HUES48 (cell line): Measurements from ENCODE around the gene CHRNA4.
"Not testable (repeated sequence)": the region's sequence is repeated elsewhere in the genome, so short reads cannot be mapped to it uniquely, and the experiment has no call there.

Experiments used
- H3K27ac ChIP-seq: one replicate; pipeline ENCODE4 v1.7.0; 2013; ENCODE audit warnings: low read depth, low read length, inconsistent platforms
- H3K27me3 ChIP-seq: 2 replicates; pipeline ENCODE4 v1.6.1; 2013; ENCODE audit warnings: mild to moderate bottlenecking, low read length; ENCODE audit not compliant: control insufficient read depth, insufficient read depth
- H3K36me3 ChIP-seq: 2 replicates; pipeline ENCODE4 v1.6.1; 2013; ENCODE audit warnings: low read length; ENCODE audit not compliant: control insufficient read depth, insufficient read depth
- H3K4me1 ChIP-seq: 2 replicates; pipeline ENCODE4 v1.6.1; 2013; ENCODE audit warnings: mild to moderate bottlenecking, low read length; ENCODE audit not compliant: control insufficient read depth, insufficient read depth
- H3K4me3 ChIP-seq: 2 replicates; pipeline ENCODE4 v1.5.1; 2013; ENCODE audit warnings: mild to moderate bottlenecking, low read depth, low read length
- H3K9ac ChIP-seq: 2 replicates; pipeline ENCODE4 v1.6.1; 2013; ENCODE audit warnings: mild to moderate bottlenecking, low read depth, low read length, moderate library complexity
- H3K9me3 ChIP-seq: 2 replicates; pipeline ENCODE4 v1.6.1; 2013; ENCODE audit warnings: low read length; ENCODE audit not compliant: control insufficient read depth, insufficient read depth

CHRNA4 gene

GRCh38 chr20:63306673-63307537, 54.2 kb downstream of the CHRNA4 start:
- Histone ChIP-seq H3K9ac (no peak overlapping the region), H3K4me3 (no peak overlapping the region), H3K27ac (no peak overlapping the region), H3K4me1 (no peaks in the 10 kb centered on the region), H3K27me3 (no peaks in the 10 kb centered on the region), H3K36me3 (no peaks in the 10 kb centered on the region), H3K9me3 (no peaks in the 10 kb centered on the region)

DNA sequence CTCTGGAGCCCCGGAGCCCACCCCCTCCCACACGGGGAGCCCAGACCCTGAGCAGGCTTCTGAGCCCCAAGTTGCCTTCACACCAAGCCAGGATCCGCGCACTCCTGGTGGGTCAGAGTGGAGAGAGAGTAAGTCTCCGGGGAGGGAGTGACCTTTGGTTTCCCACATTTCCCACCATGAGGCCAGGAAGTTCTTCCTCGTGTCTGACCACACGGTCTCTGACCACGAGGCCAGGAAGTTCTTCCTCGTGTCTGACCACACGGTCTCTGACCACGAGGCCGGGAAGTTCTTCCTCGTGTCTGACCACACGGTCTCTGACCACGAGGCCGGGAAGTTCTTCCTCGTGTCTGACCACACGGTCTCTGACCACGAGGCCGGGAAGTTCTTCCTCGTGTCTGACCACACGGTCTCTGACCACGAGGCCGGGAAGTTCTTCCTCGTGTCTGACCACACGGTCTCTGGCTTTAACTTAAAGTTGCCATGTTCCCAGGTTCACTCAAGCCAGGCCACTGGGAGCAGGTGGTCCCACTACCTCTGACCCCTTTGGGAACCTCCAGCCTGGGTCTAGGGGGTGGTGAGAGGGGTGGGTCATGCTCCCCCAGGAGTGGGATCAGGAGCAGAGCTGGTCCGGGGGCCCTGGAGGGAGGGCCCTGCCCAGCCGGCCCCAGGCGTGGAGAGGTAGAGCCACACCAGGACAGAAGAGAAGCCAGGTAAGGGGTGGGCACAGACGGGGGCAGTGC, 55.0 kb downstream of the CHRNA4 start:
- not testable (repeated sequence) for H3K4me1 ChIP-seq, H3K27ac ChIP-seq, H3K9ac ChIP-seq, H3K4me3 ChIP-seq, H3K9me3 ChIP-seq, H3K36me3 ChIP-seq, H3K27me3 ChIP-seq

DNA sequence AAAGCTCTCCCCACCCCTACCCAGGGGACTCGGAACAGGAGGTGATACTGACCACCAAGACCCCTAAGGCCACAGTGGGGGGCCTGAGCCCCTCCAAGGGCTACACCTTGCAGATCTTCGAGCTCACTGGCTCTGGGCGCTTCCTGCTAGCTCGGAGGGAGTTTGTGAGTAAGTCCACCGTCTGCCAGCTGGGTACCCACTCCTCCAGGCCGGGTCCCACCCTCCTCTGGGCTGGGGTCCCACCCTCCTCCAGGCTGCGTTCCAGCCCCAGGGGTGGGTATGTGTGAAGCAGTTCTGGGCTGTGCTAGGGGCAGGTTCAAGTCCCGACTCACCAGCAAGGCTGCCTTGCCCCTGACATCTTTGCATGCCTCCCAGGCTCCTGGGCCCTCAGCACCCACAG, 55.8 kb downstream of the CHRNA4 start:
- H3K4me1 ChIP-seq: no peaks in the 10 kb centered on the region
- no peaks in the 10 kb centered on the region for H3K9me3 ChIP-seq
- H3K36me3 ChIP-seq: no peaks in the 10 kb centered on the region
- H3K27me3 ChIP-seq: no peaks in the 10 kb centered on the region
- no peak overlapping the region for H3K4me3 ChIP-seq
- no peak overlapping the region for H3K27ac ChIP-seq
- H3K9ac ChIP-seq: no peak overlapping the region

- H3K9me3 ChIP-seq: no peaks in the 10 kb centered on the region
- no peak overlapping the region for H3K27ac ChIP-seq
- H3K27me3 ChIP-seq: no peaks in the 10 kb centered on the region
- no peak overlapping the region for H3K9ac ChIP-seq
- no peak overlapping the region for H3K4me3 ChIP-seq
- H3K36me3 ChIP-seq: no peaks in the 10 kb centered on the region
- no peaks in the 10 kb centered on the region for H3K4me1 ChIP-seq
Observed at GRCh38 chr20:63303095-63303666, 58.0 kb downstream of the CHRNA4 start.

DNA sequence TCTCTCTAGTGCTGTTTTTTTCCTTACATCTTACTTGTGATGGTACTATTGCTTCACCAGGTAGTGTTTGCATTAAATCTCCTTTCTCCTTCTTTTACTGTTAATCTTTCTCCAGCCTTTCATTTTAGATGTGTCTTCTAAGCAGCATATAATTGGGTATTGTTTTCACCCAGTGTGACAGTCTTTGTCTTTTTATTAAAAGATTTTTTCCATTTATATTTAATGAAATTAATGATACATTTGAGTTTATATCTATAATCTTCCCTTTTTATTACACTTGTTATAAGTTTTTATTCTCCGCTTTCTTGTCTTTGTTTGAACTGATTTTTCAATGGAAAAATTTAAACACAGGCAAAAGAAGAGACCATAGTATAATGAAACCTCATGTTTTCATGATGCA, 59.5 kb downstream of the CHRNA4 start:
- Histone ChIP-seq H3K27ac (no peak overlapping the region), H3K4me3 (no peak overlapping the region), H3K4me1 (no peaks in the 10 kb centered on the region), H3K36me3 (no peaks in the 10 kb centered on the region), H3K9ac (no peak overlapping the region), H3K9me3 (no peaks in the 10 kb centered on the region), H3K27me3 (no peaks in the 10 kb centered on the region)

- Histone ChIP-seq H3K27me3 (0 out of 2 replicates have a peak, but pooled peaks cover 3% of the 10 kb centered on the region), H3K9ac (no peak overlapping the region), H3K4me1 (peaks cover 7% of the 10 kb centered on the region; the same call in 1 of the 2 replicates), H3K4me3 (no peak overlapping the region), H3K36me3 (no peaks in the 10 kb centered on the region), H3K9me3 (no peaks in the 10 kb centered on the region), H3K27ac (no peak overlapping the region)
Observed at GRCh38 chr20:63298731-63299312, 62.3 kb downstream of the CHRNA4 start.

- Histone ChIP-seq H3K27ac (no peak overlapping the region), H3K9me3 (no peaks in the 10 kb centered on the region), H3K4me3 (no peak overlapping the region), H3K4me1 (peaks cover 7% of the 10 kb centered on the region; the same call in 1 of the 2 replicates), H3K27me3 (0 out of 2 replicates have a peak, but pooled peaks cover 3% of the 10 kb centered on the region), H3K36me3 (no peaks in the 10 kb centered on the region), H3K9ac (no peak overlapping the region)
Observed at GRCh38 chr20:63297796-63298572, 63.2 kb downstream of the CHRNA4 start.

DNA sequence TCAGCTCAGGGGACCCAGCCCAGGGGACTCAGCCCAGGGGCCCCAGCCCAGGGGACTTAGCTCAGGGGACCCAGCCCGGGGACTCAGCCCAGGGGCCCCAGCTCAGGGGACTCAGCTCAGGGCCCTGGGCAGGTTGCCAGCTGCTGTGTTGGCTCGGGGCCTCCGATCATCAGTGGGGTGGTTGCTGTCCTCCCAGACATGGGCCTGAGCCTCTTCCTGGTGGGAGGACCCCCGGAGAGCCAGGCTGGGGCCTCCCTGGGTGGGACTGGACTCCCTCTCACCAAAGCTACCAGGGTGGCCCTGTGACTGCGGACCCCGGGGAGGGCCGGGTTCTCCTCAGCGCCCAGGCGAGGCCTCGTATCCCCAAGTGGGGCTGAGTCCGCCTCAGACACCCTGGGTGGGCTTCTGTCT, 63.8 kb downstream of the CHRNA4 start:
- Histone ChIP-seq H3K9ac (no peak overlapping the region), H3K9me3 (no peaks in the 10 kb centered on the region), H3K4me3 (no peak overlapping the region), H3K27ac (no peak overlapping the region), H3K27me3 (0 out of 2 replicates have a peak, but pooled peaks cover 3% of the 10 kb centered on the region), H3K4me1 (peaks cover 7% of the 10 kb centered on the region; the same call in 1 of the 2 replicates), H3K36me3 (no peaks in the 10 kb centered on the region)

- Histone ChIP-seq H3K9me3 (no peaks in the 10 kb centered on the region), H3K4me3 (no peak overlapping the region), H3K27me3 (0 out of 2 replicates have a peak, but pooled peaks cover 3% of the 10 kb centered on the region), H3K36me3 (no peaks in the 10 kb centered on the region), H3K9ac (no peak overlapping the region), H3K27ac (no peak overlapping the region), H3K4me1 (peaks cover 7% of the 10 kb centered on the region; the same call in 1 of the 2 replicates)
Observed at GRCh38 chr20:63296531-63297299, 64.4 kb downstream of the CHRNA4 start.
